ENCODE results near the gene CNN2. TPM values are rescaled to one million over a fixed set of nuclear protein-coding genes. Genes with fewer than 3 reads are reported as not detected.
A peak's percentile ranks its signal among the peaks of the same experiment; 100 is the strongest.

Gene CNN2
- total RNA-seq, 1 experiment from 2014 or later: 524 TPM

- H3K23me2 ChIP-seq (ENCODE audit: insufficient read length, low read depth, low read length, poor library complexity, severe bottlenecking): peaks cover 9% of the 10 kb centered on the region
- no peak overlapping the region for H3K9ac ChIP-seq (ENCODE audit: extremely low read depth, insufficient read length, low read length)
Observed at GRCh38 chr19:1041272-1041834, 14.9 kb downstream of the CNN2 start.

More at GRCh38 chr19:1041272-1041834, 14.9 kb downstream of the CNN2 start:
- Mint-ChIP-seq H3K4me1 (peaks cover 13 to 29% of the 10 kb centered on the region in 2 experiments), H3K27me3 (ENCODE audit: low read depth) (peaks cover 2% of the 10 kb centered on the region; the same call in 1 of the 2 replicates), H3K9me3 (no peaks in the 10 kb centered on the region), H3K27ac (no peak overlapping the region; a peak in 1 of 7 replicates), H3K4me3 (peak overlapping the region; percentile 82 to 93), H3K36me3 (ENCODE audit: insufficient read depth in 1 of 3, low read depth in 3 of 3) (peaks cover 13 to 42% (median 25%) of the 10 kb centered on the region in 3 experiments; a peak in 6 of 7 replicates)
- Histone ChIP-seq H2BK5ac (ENCODE audit: insufficient read length, low read length) (no peak overlapping the region), H3K9me3 (ENCODE audit: control insufficient read depth, low read depth, low read length) (no peaks in the 10 kb centered on the region), H3T11ph (ENCODE audit: low read length) (no peak overlapping the region), H2BK120ac (ENCODE audit: low read depth, low read length, poor library complexity, severe bottlenecking) (no peak overlapping the region), H3K27ac (ENCODE audit: insufficient read length, low read depth, low read length) (no peak overlapping the region), H3K4ac (ENCODE audit: low read depth, low read length) (no peak overlapping the region), H3K27me3 (ENCODE audit: insufficient read depth, low read length) (no peaks in the 10 kb centered on the region), H4K5ac (ENCODE audit: insufficient read length, low read depth, low read length) (no peak overlapping the region), H3K79me2 (ENCODE audit: insufficient read depth, low read length) (no peaks in the 10 kb centered on the region), H3K56ac (ENCODE audit: insufficient read length, low read depth, low read length) (no peak overlapping the region), H2BK20ac (ENCODE audit: low read depth, low read length, poor library complexity, severe bottlenecking) (no peak overlapping the region), H2AFZ (ENCODE audit: low read length) (no peak overlapping the region), H3K23ac (ENCODE audit: insufficient read length, low read depth, low read length) (no peak overlapping the region), H3K18ac (ENCODE audit: insufficient read length, low read depth, low read length) (no peak overlapping the region), H3K14ac (ENCODE audit: insufficient read depth, low read length) (no peak overlapping the region), H4K91ac (ENCODE audit: insufficient read length, low read depth, low read length) (no peak overlapping the region), H4K20me1 (ENCODE audit: control insufficient read depth, insufficient read depth, insufficient read length) (no peaks in the 10 kb centered on the region), H3K79me1 (ENCODE audit: insufficient read depth, low read depth, low read length, poor library complexity, severe bottlenecking) (no peaks in the 10 kb centered on the region), H3K4me2 (ENCODE audit: insufficient read depth, insufficient read length, low read length) (peak overlapping the region; percentile 69), H2AK5ac (ENCODE audit: insufficient read length, low read length) (no peak overlapping the region), H2BK12ac (ENCODE audit: insufficient read length, low read depth, low read length) (no peak overlapping the region), H4K8ac (replicated peaks; ENCODE audit: insufficient read length, low read depth, low read length) (no peak overlapping the region), H3K4me1 (ENCODE audit: insufficient read depth, low read length) (no peaks in the 10 kb centered on the region; the same call in 1 of the 2 replicates), H2BK15ac (ENCODE audit: low read depth, low read length) (no peak overlapping the region)
- TF ChIP-seq CTCF (conservative IDR thresholded peaks at IDR 0.05): no peak
- WGBS (ENCODE audit: extremely low coverage, insufficient read length, low lambda C conversion rate): no CpG with 5 or more reads among the region's 26 CpGs
- DNase-seq: peak; percentile 27

All from H9 (cell line).